22Rv1 (cell line): ENCODE measurements around the gene CDKN1A.

Experiments used
- ZFX ChIP-seq: fragments of 450-650 bp; IDR thresholded peaks from 2 replicates; pipeline ENCODE4 v1.6.1; 2017; ENCODE audit warnings: antibody characterized with exemption, borderline replicate concordance
- TF ChIP-seq, protein P1 (sequence below): fragments of 450-650 bp; IDR thresholded peaks from 2 replicates; pipeline ENCODE4 v1.5.1; 2017; ENCODE audit warnings: mild to moderate bottlenecking

DNA sequence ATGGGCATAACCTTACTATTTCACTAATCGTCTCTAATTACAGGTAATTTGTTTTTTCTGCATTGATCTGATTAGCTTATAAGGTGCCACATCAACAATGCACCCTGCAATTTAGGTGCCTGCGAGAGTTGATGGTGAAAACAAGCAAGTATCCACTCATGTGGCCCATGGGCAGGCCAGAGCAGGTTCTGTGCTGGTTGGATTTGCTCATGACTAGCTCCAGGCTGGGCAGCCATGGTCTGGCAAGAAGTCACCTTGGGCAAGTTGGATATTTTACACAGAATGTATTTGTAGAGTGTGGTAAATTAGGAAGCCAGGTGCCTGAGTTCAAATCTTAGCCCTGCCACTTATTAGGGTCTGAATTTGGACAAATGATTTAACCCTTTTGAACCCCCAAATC lies 44.4 kb downstream of the CDKN1A start:
- TF ChIP-seq, protein P1, sequence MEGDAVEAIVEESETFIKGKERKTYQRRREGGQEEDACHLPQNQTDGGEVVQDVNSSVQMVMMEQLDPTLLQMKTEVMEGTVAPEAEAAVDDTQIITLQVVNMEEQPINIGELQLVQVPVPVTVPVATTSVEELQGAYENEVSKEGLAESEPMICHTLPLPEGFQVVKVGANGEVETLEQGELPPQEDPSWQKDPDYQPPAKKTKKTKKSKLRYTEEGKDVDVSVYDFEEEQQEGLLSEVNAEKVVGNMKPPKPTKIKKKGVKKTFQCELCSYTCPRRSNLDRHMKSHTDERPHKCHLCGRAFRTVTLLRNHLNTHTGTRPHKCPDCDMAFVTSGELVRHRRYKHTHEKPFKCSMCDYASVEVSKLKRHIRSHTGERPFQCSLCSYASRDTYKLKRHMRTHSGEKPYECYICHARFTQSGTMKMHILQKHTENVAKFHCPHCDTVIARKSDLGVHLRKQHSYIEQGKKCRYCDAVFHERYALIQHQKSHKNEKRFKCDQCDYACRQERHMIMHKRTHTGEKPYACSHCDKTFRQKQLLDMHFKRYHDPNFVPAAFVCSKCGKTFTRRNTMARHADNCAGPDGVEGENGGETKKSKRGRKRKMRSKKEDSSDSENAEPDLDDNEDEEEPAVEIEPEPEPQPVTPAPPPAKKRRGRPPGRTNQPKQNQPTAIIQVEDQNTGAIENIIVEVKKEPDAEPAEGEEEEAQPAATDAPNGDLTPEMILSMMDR: no peak
- TF ChIP-seq ZFX: no peak
